GM12801 (cell line): ENCODE measurements around the gene OSTF1.

Experiments
- TF ChIP-seq, protein P1 (sequence below): IDR thresholded peaks from one replicate; pipeline ENCODE4 v1.5.1; 2011; ENCODE audit warnings: control low read depth; ENCODE audit not compliant: insufficient read length; ENCODE audit errors: extremely low read depth

OSTF1 gene

DNA sequence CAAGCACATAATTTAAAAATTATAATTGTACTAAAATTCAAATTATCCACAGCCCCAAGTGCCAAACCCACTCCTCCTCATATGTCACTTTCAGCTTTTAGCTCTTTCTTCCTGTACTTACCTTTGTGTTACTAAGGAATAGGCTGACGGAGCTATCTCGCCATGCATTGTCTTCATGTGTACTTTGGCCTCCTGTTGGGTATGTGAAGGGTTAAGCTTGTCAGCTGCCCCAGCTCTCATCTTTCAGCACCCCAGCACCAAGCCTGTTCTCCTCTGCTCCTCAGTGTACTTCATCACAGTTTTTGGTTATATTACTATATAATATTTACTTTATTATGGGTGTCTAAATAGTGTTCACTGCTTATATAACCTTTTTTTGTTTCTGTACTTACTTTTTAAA lies 46.2 kb downstream of the OSTF1 start:
- TF ChIP-seq, protein P1, sequence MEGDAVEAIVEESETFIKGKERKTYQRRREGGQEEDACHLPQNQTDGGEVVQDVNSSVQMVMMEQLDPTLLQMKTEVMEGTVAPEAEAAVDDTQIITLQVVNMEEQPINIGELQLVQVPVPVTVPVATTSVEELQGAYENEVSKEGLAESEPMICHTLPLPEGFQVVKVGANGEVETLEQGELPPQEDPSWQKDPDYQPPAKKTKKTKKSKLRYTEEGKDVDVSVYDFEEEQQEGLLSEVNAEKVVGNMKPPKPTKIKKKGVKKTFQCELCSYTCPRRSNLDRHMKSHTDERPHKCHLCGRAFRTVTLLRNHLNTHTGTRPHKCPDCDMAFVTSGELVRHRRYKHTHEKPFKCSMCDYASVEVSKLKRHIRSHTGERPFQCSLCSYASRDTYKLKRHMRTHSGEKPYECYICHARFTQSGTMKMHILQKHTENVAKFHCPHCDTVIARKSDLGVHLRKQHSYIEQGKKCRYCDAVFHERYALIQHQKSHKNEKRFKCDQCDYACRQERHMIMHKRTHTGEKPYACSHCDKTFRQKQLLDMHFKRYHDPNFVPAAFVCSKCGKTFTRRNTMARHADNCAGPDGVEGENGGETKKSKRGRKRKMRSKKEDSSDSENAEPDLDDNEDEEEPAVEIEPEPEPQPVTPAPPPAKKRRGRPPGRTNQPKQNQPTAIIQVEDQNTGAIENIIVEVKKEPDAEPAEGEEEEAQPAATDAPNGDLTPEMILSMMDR: no peak

DNA sequence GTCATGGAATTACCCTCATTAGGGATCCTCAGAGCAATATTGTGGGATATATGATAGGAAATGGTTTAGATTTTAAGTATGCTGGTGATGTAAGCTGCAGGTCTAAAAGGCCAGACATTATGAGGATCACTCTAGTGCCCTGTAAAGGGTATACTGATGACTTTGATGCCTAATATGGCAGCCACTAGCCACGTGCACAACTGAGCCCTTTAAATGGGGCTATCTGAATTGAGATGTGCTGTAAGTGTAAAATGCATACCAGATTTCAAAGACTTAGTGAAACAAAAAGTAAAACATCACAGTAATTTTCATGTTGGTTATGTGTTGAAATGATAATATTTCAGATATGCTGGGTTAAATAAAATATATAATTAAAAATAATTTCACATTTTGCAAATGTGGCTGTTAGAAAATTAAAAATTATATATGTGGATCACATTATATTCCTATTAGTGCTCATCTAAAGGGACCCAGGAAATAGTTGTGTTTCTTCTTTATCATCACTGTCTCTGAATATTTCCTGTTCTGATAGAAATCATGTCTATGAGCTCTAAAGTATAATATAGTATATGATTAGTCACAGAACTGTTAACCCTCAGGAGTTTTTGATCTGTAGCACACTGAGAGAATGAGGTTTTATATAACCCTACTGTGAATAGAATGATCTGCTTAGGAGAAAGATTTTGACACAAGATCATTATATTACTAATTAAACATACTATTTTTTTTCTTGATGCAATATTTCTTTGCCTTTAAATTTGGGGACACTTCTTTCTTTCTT lies 50.1 kb downstream of the OSTF1 start:
- TF ChIP-seq, protein P1: no peak

DNA sequence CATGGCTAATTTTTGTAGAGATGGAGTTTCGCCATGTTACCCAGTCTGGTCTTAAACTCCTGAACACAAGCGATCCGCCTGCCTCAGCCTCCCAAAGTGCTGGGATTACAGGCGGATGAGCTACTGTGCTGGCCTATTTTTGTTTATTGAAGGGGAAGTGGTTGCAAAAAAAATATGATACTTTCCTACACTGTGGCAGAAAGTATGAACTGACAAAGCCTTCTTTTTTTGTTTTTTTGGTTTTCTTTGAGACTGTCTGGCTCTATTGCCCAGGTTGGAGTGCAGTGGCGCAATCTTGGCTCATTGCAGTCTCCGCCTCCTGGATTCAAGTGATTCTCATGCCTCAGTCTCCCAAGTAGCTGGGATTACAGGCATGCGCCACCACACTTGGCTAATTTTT lies 50.9 kb downstream of the OSTF1 start:
- TF ChIP-seq, protein P1: no peak

DNA sequence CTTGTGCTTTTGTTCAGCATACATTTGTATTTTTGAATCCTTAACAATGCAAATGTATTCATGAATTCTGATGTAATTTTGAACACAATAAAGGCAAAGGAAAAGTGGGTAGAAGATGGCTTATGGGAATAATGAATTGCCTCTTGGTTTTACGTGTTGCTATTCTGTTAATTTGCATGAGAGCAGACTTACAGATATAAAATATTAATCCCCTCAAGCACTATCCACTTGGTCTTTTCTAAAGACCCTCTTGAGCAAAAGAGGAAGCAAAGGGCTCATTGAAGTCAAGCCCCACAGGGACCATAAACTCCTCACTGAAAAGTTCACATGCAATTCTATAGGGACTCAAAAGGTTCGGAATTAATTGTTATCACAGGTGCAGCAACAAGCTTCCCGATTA lies 51.9 kb downstream of the OSTF1 start:
- TF ChIP-seq, protein P1: no peak

DNA sequence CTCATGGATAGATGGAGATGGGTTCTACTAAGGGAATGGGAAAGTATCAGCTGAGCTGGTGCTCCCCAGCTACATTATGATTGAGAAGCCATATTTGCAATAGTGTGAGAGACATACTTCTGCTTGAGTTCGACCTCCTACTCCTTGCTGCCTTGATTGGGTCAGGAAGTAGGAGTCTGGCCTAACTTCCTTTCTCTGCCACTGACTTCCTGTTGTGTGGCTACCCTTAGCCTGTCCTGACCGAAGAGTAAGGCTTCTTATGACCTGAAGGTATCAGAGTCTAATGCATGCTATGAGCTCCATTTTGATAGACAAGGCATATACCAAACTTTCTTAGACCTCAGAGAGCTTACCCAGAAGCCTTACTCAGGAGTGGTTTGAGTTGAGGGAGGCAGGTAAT lies 53.9 kb downstream of the OSTF1 start:
- TF ChIP-seq, protein P1: no peak

DNA sequence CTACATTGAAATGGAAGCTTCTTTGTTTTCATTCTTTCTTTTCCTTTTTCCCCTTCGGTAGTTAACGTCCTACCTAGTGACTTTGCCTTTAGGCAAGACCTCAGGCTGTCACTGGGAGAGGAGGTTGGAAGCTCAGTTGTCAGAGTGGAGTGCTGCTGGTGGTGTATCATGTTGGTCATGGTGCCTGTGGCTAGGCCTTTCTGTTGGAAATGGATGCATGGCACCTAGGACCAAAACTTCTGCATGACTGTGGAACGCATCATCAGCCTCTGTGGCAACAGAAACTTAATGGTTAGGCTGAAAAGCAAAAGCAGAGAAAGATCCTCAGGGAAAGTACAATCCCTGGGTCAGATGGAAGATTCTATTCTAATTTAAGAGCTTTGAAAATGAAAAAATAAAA lies 57.9 kb downstream of the OSTF1 start:
- TF ChIP-seq, protein P1: no peak

DNA sequence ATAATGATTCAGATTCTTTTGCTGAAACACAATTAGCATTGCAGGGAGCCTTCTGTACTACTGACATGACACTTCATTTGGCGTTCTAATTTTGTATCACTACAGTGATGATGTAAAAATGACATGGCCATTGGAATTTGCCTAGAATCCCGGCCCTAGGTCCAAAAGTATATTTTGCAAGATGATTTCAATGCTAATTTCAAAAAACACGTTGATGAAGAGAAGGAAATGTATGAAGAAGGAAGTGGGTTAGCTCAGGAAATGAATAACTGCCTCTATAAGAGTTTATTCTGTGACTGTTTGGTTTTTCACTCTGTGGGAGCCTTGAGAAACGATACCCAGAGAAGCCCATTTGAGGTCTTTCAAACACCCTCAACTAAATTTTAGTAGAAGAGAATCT lies 59.3 kb downstream of the OSTF1 start:
- TF ChIP-seq, protein P1: no peak
